Midbrain (tissue), 1 donor: ENCODE data around the gene IDH3A.
A peak's percentile ranks its signal among the peaks of the same experiment; 100 is the strongest.
"Not testable (repeated sequence)": the region's sequence is repeated elsewhere in the genome, so short reads cannot be mapped to it uniquely, and the experiment has no call there.

Experiments used
- DNase-seq: peaks from one replicate; lab custom pipeline; 2025; lab: John Stamatoyannopoulos, UW

The IDH3A gene

GRCh38 chr15:78129751-78130287 is 19.3 kb upstream of the IDH3A start:
- no peak for DNase-seq

DNA sequence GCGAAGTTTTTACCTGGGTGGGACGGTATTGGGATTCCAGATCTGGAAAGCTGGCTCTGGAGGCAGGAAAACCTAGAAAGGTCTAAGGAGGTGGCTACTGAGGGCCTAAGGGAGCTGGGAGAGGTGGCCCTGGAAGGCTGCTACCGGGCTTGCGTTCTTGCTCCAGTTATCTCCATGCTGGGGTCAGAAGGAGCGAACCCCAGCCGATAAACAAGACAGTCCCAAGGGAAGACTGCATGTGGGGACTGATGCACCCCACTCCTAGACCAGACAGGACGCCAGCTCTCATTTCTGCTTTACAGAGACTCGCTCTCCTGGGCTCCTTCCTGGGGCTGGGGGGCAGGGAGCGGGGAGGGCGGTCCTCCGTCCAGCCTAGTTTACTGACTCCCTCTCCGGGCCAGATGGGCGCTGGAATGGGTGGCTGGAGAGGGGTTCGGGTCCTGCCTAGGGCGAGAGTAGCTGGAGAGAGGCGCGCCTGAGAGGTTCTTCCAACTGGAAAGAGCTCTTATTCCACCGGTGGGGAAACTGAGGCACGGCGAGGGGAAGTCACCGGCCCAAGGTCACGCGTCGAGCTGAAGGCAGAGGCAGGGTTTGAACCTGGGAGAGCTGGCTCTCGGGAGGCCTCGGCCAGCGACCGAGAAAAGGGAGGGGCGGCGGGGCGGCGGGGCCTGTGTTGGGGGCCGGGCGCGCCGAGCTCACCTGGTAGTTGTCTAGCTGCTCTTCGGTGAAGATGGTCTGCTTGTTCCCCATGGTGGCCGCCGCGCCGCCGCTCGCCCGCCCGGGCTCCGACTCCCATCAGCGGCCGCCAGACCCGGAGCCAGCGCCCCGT is 18.5 kb upstream of the IDH3A start:
- DNase-seq: no peak

- peak; percentile 57 for DNase-seq
Observed at GRCh38 chr15:78131295-78132061, 17.7 kb upstream of the IDH3A start, which contains the start of gene CIB2. CIB2 (minus strand) TSS chr15:78131445; CDS start chr15:78131215, 230 bp downstream.

DNA sequence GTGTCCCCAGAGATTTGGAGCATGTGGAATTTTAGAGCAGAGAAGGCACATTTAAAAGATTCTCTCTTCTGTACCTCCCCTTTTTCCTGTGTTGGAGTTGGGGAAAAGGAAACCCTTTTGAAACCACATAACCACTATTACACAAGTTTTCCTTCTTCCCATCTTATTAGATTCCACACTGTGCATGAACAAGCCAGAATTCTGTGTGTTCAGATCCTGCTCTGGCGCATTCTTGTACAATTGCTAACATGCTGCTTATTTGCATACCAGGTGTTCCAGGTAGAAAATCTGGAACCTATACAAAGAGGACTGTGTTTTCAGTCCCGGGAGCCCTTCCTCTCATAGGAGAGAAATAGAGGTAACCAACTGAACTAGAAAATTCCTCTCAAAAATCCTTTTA is 15.4 kb upstream of the IDH3A start:
- DNase-seq: no peak

GRCh38 chr15:78139578-78139977 is 9.6 kb upstream of the IDH3A start:
- DNase-seq: no peak

- no peak for DNase-seq
Observed at GRCh38 chr15:78140292-78140691, 8.9 kb upstream of the IDH3A start.

GRCh38 chr15:78142332-78142731 is 6.8 kb upstream of the IDH3A start:
- DNase-seq: no peak

GRCh38 chr15:78146425-78147154 is 2.6 kb upstream of the IDH3A start:
- DNase-seq: no peak

DNA sequence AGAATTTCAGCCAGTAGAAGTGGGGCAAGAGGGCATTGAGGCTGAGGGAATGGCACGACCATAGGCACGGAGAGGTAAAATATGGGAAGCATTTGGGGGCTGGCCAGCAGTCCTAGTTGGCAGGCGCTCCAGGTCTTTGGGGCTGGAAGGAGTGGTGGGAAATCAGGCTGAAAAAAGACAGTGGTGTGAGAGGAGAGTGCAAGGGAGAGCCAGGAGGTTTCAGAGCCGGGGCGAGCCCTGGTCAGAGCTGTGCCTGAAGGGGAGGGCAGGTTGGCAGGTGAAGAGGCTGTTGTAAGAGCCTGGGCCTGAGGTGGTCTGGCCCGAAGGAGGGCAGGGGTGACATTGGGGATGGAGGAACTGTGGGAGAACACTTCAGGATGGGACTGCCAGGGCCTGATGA is 1.6 kb upstream of the IDH3A start:
- no peak for DNase-seq

- DNase-seq: no peak
Observed at GRCh38 chr15:78148392-78149067, 632 bp upstream of the IDH3A start.

- DNase-seq: no peak
Observed at GRCh38 chr15:78149805-78150751, 916 bp downstream of the IDH3A start.

GRCh38 chr15:78151075-78151474 is 1.9 kb downstream of the IDH3A start:
- not testable (repeated sequence) for DNase-seq

DNA sequence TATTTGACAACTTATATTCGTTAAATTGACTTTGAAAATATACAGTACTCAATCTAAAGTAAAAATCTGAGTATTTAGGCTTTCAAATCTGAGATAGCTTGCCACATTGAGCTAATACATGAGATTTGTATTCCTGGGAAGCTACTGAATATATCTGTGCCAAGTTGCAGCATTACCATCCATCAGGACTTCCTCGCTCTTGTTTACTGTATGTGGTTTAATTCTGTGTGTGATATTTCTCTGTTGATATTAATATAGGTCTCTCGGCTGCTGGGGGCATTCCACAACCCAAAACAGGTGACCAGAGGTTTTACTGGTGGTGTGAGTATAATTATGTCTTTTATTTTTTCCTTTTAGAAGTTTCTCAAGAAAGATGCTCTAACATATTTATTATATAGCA is 5.8 kb downstream of the IDH3A start:
- DNase-seq: no peak

GRCh38 chr15:78155355-78155939 is 6.3 kb downstream of the IDH3A start:
- no peak for DNase-seq

DNA sequence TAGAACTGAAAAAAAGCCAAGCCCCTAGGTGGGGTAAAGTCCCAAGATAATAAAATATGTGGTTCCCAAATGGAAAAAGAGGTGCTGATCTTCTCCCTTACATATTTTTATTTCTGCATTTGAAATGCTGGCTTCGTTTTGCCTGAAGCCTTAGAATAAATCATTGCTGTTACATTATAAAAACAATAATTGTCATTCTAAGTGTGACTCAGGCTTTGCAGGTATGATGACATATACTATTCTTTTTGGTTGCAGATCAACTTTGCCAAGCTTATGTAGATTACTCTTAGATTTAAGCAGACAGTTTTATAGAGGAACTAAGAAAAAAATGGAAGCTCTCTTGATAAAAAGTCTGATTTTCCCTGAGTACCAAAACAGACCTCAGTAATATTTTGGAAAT is 7.5 kb downstream of the IDH3A start:
- no peak for DNase-seq

GRCh38 chr15:78157203-78157602 is 8.0 kb downstream of the IDH3A start:
- DNase-seq: no peak

- no peak for DNase-seq
Observed at GRCh38 chr15:78159395-78159794, 10.2 kb downstream of the IDH3A start.

DNA sequence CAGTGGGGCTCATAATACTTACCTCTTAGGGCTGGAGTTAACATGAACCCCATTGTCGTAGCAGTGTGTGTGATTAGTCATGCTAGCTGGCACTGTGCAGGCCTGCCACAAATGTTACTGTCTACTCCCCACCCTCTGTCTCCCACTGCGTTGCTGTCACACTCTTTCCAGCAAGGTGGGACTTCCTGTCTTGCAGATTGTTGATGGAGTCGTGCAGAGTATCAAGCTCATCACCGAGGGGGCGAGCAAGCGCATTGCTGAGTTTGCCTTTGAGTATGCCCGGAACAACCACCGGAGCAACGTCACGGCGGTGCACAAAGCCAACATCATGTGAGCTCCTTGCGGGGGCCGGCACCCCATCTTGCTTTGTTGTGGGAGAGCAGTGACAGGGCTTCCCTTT is 12.9 kb downstream of the IDH3A start:
- DNase-seq: peak; percentile 28

- no peak for DNase-seq
Observed at GRCh38 chr15:78164010-78164409, 14.8 kb downstream of the IDH3A start.

DNA sequence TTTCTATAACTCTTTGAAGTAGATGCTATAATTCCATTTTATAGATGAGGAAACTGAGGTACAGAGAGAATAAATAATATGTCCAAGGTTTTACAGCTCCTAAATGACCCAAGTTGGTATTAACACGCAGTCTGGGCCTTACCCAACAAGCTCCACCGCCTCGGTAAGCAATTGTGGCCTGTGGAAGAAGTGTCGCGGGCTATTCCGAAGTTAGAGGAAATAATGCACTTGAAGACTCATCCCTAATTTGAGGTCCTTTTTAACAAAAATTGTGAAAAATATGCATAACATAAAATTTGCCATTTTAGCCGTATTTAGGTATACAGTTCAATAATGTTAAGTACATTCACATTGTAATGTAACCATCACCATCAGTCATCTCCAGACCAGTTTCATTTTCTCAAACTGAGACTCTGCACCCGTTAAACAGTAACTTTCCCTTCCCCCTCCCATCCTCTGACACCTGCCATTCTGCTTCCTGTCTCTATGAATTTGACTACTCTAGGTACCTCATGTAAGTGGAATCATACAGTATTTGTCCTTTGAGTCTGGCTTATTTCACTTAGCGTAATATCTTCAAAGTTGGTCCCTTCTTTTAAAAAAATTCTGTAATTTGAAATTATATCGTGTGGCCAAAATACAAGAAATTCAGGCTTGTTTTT is 18.2 kb downstream of the IDH3A start:
- DNase-seq: no peak
